Hematopoietic multipotent progenitor cell treated with erythropoietin and hydrocortisone succinate and interleukin-3 and kit ligand, for 8 days (in vitro differentiated cells): ENCODE results near the gene MRC2.

Source experiments
- DNase-seq: peaks from one replicate; pipeline ENCODE4 v3.0.0-alpha.2; 2015

Gene MRC2

GRCh38 chr17:62637809-62638208 lies 10.3 kb downstream of the MRC2 start:
- DNase-seq, result no peak

- no peak for DNase-seq
These were observed 13.7 kb downstream of the MRC2 start for GRCh38 chr17:62641153-62641552.

GRCh38 chr17:62641951-62642350 lies 14.5 kb downstream of the MRC2 start:
- no peak for DNase-seq

- DNase-seq, result no peak
These were observed 16.0 kb downstream of the MRC2 start for GRCh38 chr17:62643496-62643895.

GRCh38 chr17:62644487-62645173 lies 17.2 kb downstream of the MRC2 start:
- DNase-seq, result no peak

- DNase-seq, result no peak
These were observed 20.9 kb downstream of the MRC2 start for GRCh38 chr17:62648251-62648955.

GRCh38 chr17:62648956-62649294 lies 21.5 kb downstream of the MRC2 start:
- no peak for DNase-seq

GRCh38 chr17:62649570-62649969 lies 22.1 kb downstream of the MRC2 start:
- no peak for DNase-seq

- DNase-seq, result no peak
These were observed 23.1 kb downstream of the MRC2 start for GRCh38 chr17:62650587-62650986.

GRCh38 chr17:62652251-62653001 lies 25.0 kb downstream of the MRC2 start:
- DNase-seq, result no peak

GRCh38 chr17:62653002-62653825 lies 25.7 kb downstream of the MRC2 start:
- peak; percentile 44 for DNase-seq

- peak; percentile 14 for DNase-seq
These were observed 26.6 kb downstream of the MRC2 start for GRCh38 chr17:62653826-62654761.

GRCh38 chr17:62655656-62656055 lies 28.2 kb downstream of the MRC2 start:
- no peak for DNase-seq

GRCh38 chr17:62656446-62656845 lies 29.0 kb downstream of the MRC2 start:
- no peak for DNase-seq

- DNase-seq, result no peak
These were observed 29.7 kb downstream of the MRC2 start for GRCh38 chr17:62657145-62657665.

- no peak for DNase-seq
These were observed 30.2 kb downstream of the MRC2 start for GRCh38 chr17:62657690-62658089.

- no peak for DNase-seq
These were observed 30.9 kb downstream of the MRC2 start for GRCh38 chr17:62658136-62658920.

- DNase-seq, result no peak
These were observed 33.2 kb downstream of the MRC2 start for GRCh38 chr17:62660629-62661118.

- DNase-seq, result no peak
These were observed 33.9 kb downstream of the MRC2 start for GRCh38 chr17:62661337-62661736.

- no peak for DNase-seq
These were observed 35.4 kb downstream of the MRC2 start for GRCh38 chr17:62662855-62663254.

- no peak for DNase-seq
These were observed 35.8 kb downstream of the MRC2 start for GRCh38 chr17:62663304-62663703.
